HG03039 (cell line): ENCODE measurements around the gene CNTNAP2.
"Not testable (repeated sequence)": the region's sequence is repeated elsewhere in the genome, so short reads cannot be mapped to it uniquely, and the experiment has no call there.

Experiments
- ATAC-seq: cut with Tn5 transposase; IDR thresholded peaks from one replicate; pipeline ENCODE4 v1.9.1; 2021; ENCODE audit warnings: mild to moderate bottlenecking, moderate library complexity; ENCODE audit not compliant: unreplicated experiment

CNTNAP2 gene

DNA sequence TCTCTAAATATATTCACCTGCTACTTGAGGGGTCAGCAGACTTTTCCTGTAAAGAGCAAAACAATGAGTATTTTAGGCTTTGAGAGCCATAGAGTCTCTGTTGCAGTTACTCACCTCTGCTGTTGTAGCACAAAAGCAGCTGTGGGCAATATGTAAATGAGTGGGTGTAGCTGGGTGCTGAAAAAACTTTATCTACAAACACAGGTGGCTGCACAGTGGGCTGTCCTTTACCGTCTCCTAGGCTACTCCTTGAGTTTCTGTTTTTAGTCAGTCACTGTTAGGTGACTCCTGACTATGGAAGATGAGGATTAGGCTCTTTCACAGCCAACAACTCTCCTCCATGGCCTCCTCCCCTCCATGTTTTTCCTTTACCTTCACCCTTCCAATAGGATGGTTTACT is 2187.9 kb downstream of the CNTNAP2 start:
- ATAC-seq = peak; percentile 60

- peak; percentile 63 for ATAC-seq
These were observed 2190.2 kb downstream of the CNTNAP2 start for GRCh38 chr7:148306759-148307158.

GRCh38 chr7:148318102-148318811 is 2201.7 kb downstream of the CNTNAP2 start:
- ATAC-seq = no peak

GRCh38 chr7:148318838-148319237 is 2202.2 kb downstream of the CNTNAP2 start:
- ATAC-seq = no peak

DNA sequence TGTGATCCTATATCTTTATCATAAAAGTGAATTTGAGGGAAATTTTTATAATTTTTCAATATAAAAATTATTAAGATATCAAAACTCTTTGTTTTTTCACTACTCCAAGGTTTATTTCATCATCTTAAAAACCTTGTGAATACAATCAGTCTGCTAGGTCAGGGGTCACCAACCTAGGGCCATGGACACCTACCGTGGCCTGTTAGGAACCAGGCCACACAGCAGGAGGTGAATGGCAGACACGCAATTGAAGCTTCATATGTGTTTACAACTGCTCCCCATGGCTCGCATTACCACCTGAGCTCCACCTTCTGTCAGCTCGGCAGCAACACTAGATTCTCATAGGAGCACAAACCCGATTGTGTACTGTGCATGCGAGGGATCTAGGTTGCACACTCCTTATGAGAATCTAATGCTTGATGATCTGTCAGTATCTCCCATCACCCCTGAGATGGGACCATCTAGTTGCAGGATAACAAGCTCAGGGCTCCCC is 2202.8 kb downstream of the CNTNAP2 start:
- no peak for ATAC-seq

- no peak for ATAC-seq
These were observed 2208.6 kb downstream of the CNTNAP2 start for GRCh38 chr7:148325208-148325607.

DNA sequence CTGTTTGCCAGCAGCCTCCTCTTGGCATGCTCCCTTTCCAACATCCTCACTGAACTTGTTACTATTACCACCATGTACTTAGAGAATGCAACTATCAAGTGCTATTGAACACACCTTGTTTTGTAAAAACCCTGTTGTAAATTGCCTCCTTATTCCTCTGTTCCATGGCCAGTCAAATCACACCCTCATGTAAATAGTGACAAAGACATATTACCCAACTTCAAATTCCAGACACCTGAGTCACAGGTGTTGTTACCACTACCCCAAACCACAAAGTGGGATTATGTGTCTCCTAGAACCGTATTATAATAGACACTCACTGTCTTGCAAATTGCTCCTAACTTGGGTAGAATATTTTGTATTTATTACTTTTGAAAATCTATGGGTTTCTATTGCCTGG is 2210.8 kb downstream of the CNTNAP2 start:
- ATAC-seq = no peak

DNA sequence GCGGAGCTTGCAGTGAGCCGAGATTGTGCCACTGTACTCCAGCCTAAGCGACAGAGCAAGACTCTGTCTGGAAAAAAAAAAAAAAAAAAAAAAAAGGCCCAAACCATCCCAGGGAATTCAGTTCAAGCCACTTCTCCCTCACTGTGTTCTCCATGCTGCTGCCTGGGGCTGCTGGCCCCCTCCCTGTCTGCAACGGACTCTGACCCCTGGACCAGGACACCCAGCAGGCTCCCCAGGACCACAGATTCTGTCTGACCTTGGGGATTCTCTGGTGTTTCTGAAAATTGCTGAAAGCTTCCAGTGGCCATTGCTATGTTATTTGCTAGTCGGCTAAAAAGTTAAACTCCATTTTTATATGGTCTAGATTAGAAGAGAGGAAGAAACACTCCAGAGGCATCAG is 2212.3 kb downstream of the CNTNAP2 start:
- no peak for ATAC-seq

GRCh38 chr7:148330124-148330818 is 2213.7 kb downstream of the CNTNAP2 start:
- ATAC-seq = no peak

GRCh38 chr7:148330822-148331221 is 2214.2 kb downstream of the CNTNAP2 start:
- ATAC-seq = no peak

GRCh38 chr7:148331456-148331855 is 2214.9 kb downstream of the CNTNAP2 start:
- not testable (repeated sequence) for ATAC-seq

GRCh38 chr7:148332191-148333186 is 2215.9 kb downstream of the CNTNAP2 start:
- ATAC-seq = no peak

- no peak for ATAC-seq
These were observed 2217.9 kb downstream of the CNTNAP2 start for GRCh38 chr7:148334441-148334956.

GRCh38 chr7:148334959-148335577 is 2218.5 kb downstream of the CNTNAP2 start:
- no peak for ATAC-seq

GRCh38 chr7:148335790-148336189 is 2219.2 kb downstream of the CNTNAP2 start:
- ATAC-seq = no peak

DNA sequence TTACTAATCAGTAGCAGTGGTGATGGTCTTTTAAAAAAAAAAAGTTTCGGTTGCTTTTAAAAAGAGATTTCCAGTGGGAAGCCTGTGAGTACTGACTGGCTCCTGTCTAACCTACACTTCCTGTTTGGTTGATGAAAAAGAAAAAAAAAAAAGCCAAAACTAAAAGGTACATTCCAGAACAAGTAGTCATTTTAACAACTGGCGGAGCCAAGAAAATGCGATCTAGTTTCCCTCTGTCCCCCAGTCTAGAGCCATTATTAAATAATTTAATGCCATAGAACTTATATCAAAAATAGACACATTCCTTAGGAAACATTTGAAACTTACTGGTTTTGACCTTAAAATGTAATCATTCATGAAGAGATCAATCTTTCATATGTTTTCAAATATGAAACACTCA is 2219.8 kb downstream of the CNTNAP2 start:
- no peak for ATAC-seq

GRCh38 chr7:148337246-148337965 is 2220.8 kb downstream of the CNTNAP2 start:
- ATAC-seq = no peak

DNA sequence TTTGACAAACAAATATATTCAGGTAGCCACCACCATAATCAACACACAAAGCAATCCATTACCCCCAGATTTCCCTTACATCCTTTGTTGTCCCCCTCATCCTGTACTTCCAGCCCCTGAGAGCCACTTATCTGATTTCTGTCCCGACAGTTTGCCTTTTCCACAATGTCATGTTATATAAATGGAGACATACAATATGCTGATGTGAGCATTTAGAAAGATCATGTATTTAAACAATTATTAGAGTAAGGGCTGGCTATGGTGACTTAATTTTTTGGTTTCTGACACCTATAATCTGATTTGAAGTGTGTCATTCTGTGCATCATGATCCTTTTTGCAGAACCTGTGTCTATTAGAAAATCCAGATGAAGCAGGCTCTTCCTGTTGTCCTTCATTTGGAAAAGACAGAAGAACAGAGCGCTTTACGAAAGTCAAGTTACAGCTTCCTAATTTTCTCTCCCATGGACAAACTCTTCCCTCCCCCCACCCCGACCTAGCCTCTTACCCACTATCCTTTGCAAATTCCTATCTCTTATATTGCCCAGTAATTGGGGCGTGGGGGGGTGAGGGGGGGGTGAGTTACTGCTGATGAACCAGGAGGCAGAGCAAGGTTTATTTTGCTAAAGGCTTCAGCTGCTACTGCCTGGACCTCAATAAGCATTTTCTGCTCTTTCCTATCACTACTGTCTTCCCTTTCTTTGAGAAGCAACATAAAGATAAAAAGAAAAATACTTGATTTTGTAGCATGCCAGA is 2221.6 kb downstream of the CNTNAP2 start:
- ATAC-seq = no peak
